Activated T-helper 2 cell treated with anti-CD3 and anti-CD28 coated beads, Interferon-gamma antibody, Interleukin-2, Interleukin-4, amounts not matched to agents 10 μg/mL and 5 μg/mL and 100 μg/mL, durations not matched to agents 14 hours and 24 hours and 36 hours (primary cell): ENCODE data around the gene C19orf47. TPM values are rescaled to one million over a fixed set of nuclear protein-coding genes. Genes with fewer than 3 reads are reported as not detected.
A peak's percentile ranks its signal among the peaks of the same experiment; 100 is the strongest.

ENCODE experiments used
- DNase-seq: peaks from one replicate; pipeline ENCODE4 v3.0.0; 2021; ENCODE audit warnings: low spot score
- H3K27ac Mint-ChIP-seq: one replicate; pipeline ENCODE4 v1.8.0; 2021; ENCODE audit warnings: mixed read lengths
- H3K27me3 Mint-ChIP-seq: one replicate; pipeline ENCODE4 v1.8.0; 2021; ENCODE audit warnings: low read depth, mixed read lengths
- H3K36me3 Mint-ChIP-seq: one replicate; pipeline ENCODE4 v1.8.0; 2021; ENCODE audit warnings: low read depth, mixed read lengths
- H3K4me1 Mint-ChIP-seq: one replicate; pipeline ENCODE4 v1.8.0; 2021; ENCODE audit warnings: low read depth, mixed read lengths
- H3K4me3 Mint-ChIP-seq: one replicate; pipeline ENCODE4 v1.8.0; 2021; ENCODE audit warnings: low read depth, mild to moderate bottlenecking, moderate library complexity, mixed read lengths
- H3K9me3 Mint-ChIP-seq: one replicate; pipeline ENCODE4 v1.8.0; 2021; ENCODE audit warnings: mixed read lengths
- intact Hi-C: fragments of 100-400 bp; cut with micrococcal nuclease; formaldehyde crosslinking; loops from one replicate; pipeline ENCODE4 v1.15.1; 2023
- total RNA-seq: library from RNA; stranded (reverse); gene quantifications from 2 replicates; pipeline ENCODE4 v1.2.3, GENCODE V29; 2022

The C19orf47 gene
- total RNA-seq, 1 donor from 2014 or later: 22.4 TPM

DNA sequence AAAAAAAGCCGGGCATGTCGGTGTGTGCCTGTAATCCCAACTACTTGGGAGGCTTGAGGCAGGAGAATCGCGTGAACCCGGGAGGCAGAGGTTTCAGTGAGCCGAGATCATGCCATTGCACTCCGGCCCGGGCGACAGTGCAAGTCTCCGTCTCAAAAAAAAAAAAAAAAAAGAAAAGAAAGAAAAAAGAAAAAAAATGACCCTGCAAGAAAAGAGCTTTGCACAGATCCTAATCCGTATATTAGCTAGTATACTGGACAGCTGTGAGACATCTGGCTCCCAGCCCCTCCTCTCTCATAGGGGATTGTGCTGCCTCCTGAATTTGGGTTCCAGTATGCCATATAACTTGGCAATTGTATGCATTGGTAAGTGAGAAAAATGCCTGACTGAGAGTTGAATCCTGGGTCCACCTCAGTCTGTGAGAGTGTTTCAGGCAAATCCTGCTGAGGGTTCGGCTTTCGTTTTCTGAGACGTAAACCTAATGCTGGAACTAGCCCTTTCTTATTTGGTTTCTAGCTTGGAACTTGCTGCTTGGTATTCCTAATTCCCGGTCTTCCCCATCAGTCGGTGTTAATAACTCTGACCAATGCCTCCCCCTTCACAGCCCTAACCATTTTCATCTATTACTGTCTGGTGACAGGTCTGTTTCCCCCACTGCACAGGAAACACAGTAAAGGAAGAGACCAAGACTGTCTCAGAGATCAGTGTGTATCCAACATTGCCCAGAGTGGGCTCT is 61.8 kb downstream of the C19orf47 start:
- peaks cover 24% of the 10 kb centered on the region for H3K4me1 Mint-ChIP-seq
- intact Hi-C loops: loop anchor here (10.0 kb wide), 2 partner anchors 318 to 518 kb away; partner anchors contain the start of gene LTBP4

DNA sequence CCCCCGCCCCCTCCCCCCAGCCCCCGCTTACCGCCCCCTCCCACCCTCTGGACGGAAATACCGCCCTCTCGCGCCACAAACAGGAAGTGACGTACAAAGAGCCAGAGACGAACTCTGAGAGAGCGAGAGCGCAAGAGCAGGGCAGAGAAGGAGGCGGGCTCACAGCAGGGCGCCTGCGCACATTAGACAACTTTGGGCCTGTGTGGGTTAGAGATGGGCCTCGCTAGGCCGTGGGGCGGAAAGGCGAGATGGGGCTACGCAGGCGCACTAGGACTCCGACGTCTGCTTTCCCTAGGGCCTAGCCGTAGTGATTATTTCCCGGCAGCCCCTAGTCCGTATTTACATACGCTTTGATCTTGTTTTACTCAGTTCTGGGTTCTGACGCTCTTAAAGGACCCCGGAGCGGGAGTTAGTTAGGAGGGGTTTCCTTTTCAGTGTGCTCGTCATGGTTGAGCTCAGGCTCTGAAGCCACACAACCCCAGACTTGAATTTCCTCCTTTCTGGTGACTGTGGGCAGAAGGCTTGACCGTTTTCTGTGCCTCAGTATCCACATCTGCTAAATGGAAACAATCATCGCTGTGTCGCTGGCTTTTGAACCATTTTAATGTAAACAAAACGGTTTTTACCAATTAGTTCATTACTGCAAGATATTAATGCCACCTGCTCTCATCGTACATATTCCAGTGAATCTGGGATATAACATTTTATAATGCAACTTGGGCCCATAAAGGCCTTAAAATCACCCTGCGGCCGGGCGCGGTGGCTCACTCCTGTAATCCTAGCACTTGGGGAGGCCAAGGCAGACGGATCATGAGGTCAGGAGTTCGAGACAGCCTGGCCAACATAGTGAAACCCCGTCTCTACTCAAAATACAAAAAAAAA is 62.6 kb downstream of the C19orf47 start:
- DNase-seq: peak; percentile 99
- H3K4me3 Mint-ChIP-seq: peak overlapping the region; percentile 85
- peaks cover 5% of the 10 kb centered on the region for H3K36me3 Mint-ChIP-seq
- no peaks in the 10 kb centered on the region for H3K27me3 Mint-ChIP-seq
- H3K4me1 Mint-ChIP-seq: peaks cover 28% of the 10 kb centered on the region
- peak overlapping the region; percentile 99 for H3K27ac Mint-ChIP-seq
- no peaks in the 10 kb centered on the region for H3K9me3 Mint-ChIP-seq
- intact Hi-C loops: loop anchor here (1.0 to 10.0 kb wide), 4 partner anchors 140 to 519 kb away; partner anchors contain the start of genes LTBP4 and SERTAD1

More for the DNA sequence above, 61.8 kb downstream of the C19orf47 start:
- no peaks in the 10 kb centered on the region for H3K27me3 Mint-ChIP-seq
- H3K36me3 Mint-ChIP-seq: peaks cover 5% of the 10 kb centered on the region
- H3K27ac Mint-ChIP-seq: peak overlapping the region; percentile 99
- peak overlapping the region; percentile 85 for H3K4me3 Mint-ChIP-seq
- no peak for DNase-seq
- no peaks in the 10 kb centered on the region for H3K9me3 Mint-ChIP-seq

DNA sequence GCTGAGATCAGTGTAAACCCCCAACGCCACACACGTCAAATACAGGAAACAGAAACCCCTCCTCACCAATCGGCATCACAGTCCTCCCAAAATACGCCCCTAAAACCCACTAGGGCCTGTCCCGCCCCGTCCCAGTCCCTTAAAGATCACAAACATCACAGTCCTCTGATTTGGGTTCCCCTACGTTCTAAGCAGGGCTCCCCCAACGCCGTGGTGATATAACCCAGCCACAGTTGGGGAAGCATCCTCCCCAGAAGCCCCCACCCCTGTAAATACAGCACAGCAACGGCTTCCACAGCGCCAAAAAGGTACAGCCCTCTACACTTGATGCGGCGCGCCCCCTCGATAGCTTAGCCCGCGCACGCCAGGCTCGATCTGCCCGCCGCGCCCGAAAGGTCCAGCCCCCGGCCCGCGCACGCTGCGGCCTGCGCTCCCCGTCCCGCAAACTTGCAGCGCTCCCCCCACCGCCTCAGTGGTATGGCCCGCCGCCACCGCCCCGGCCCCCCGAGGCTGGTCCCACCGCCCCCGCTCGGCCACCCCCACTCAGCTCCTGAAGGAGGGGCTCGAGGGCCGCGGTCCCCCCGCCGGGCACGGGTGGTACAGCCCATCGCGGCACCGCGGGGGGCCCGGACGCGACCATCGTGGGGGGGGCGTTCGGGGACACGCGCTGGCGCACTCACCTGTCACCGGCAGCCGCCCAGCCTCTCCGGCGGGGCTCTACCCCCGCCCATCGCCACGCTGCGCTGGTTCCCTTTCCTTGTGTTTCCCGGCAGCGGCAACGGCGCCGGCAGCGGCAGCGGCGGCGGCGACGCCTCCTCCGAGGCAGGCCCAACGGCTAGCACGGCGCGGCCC is 63.5 kb downstream of the C19orf47 start, which contains the start of gene AKT2:
Gene AKT2 (minus strand): TSS at position 845 of the 852 bp plus-strand sequence. CDS start 20,078 bp downstream, outside the sequence.
- H3K36me3 Mint-ChIP-seq: peaks cover 5% of the 10 kb centered on the region
- H3K4me1 Mint-ChIP-seq: peaks cover 36% of the 10 kb centered on the region
- no peaks in the 10 kb centered on the region for H3K27me3 Mint-ChIP-seq
- no peaks in the 10 kb centered on the region for H3K9me3 Mint-ChIP-seq
- intact Hi-C loops: loop anchor here (1.0 to 10.0 kb wide), 4 partner anchors 141 to 520 kb away; partner anchors contain the start of genes LTBP4 and SERTAD1
- peak; percentile 38 for DNase-seq
- peak within 1 kb of the TSS; percentile 99 for H3K27ac Mint-ChIP-seq
- H3K4me3 Mint-ChIP-seq: peak within 1 kb of the TSS; percentile 89

DNA sequence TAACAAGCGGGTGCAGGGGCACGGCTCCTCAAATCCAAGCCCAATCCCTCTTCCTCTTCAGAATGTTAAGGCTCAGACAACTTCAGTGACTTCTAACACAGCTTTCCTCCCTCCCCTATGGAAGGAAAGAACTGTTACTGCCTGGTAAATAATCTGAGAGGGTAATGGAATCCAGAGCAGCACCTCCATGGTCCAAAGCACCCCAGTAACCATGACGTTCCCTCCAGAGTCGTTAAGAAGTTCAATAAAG is 64.0 kb downstream of the C19orf47 start:
- H3K4me1 Mint-ChIP-seq: peaks cover 36% of the 10 kb centered on the region
- peak overlapping the region; percentile 89 for H3K4me3 Mint-ChIP-seq
- H3K27me3 Mint-ChIP-seq: no peaks in the 10 kb centered on the region
- peaks cover 5% of the 10 kb centered on the region for H3K36me3 Mint-ChIP-seq
- no peaks in the 10 kb centered on the region for H3K9me3 Mint-ChIP-seq
- intact Hi-C loops: loop anchor here (10.0 kb wide), 2 partner anchors 321 to 521 kb away; partner anchors contain the start of gene LTBP4
- H3K27ac Mint-ChIP-seq: peak overlapping the region; percentile 93
- DNase-seq: no peak

DNA sequence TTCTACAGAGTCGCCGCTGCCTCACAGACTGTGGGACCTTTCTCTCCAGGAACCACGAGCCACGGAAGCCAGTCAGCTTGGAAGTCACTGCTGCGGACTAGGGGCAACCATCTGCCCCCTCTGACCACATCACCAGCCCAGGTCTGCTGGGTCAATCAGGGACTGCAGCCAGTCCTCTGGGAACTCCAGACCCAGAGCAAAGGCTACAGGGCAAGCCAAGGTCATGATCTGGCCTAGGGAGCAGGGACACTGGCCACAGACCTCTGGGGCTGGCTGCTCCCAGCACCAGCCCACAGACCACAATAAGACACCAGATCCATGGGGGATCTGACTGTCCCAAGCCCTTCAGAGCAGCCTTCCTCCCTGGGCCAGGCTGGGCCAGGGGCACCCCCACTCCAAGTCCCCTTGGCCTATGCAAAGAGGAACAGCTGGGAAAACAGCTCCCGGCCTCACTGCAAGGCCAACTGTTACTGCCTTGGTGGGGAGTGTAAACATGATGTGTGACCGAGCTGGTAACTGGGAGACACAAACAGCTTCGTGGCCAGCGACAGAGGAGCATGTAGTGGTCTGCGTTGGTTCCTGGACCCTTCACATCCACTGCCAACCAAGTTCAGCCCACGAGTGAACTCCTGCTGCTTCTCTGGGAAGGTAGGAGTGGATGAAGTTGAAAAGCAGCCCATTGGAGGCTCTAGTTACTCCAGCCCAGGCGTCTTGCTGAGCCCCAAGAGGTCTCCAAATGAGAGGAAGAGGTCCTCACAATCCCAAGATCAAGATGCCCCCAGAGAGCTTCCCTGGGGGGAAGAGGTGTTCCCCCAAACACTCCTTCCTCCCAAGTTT is 64.6 kb downstream of the C19orf47 start:
- Mint-ChIP-seq H3K36me3 (peaks cover 5% of the 10 kb centered on the region), H3K27ac (peak overlapping the region; percentile 93), H3K4me1 (peaks cover 36% of the 10 kb centered on the region), H3K27me3 (no peaks in the 10 kb centered on the region), H3K4me3 (peak overlapping the region; percentile 89), H3K9me3 (no peaks in the 10 kb centered on the region)
- no peak for DNase-seq
- intact Hi-C loops: loop anchor here (10.0 kb wide), 2 partner anchors 321 to 521 kb away; partner anchors contain the start of gene LTBP4

DNA sequence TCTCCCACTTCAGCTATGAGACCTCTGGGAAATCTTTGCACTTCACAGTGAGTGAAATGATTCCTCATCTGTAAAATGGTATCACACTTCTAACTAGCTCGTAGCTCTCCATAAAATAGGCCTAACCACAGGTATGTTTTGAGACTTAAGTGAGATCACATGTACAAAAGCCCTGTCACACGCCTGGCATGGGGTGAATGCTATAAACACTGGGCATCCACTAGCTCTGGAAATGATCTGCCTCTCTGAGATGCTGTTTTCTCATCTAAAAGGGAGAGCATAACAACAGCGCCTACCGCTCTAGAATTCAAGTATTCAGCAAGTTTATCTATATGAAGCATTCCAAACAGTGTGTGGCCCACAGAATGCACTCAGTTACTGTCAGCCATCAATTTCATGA is 65.3 kb downstream of the C19orf47 start:
- Mint-ChIP-seq H3K27ac (peak overlapping the region; percentile 23), H3K4me3 (peak overlapping the region; percentile 89), H3K27me3 (no peaks in the 10 kb centered on the region), H3K4me1 (peaks cover 36% of the 10 kb centered on the region), H3K9me3 (no peaks in the 10 kb centered on the region), H3K36me3 (peaks cover 5% of the 10 kb centered on the region)
- DNase-seq: no peak
- intact Hi-C loops: loop anchor here (10.0 kb wide), 2 partner anchors 322 to 522 kb away; partner anchors contain the start of gene LTBP4

DNA sequence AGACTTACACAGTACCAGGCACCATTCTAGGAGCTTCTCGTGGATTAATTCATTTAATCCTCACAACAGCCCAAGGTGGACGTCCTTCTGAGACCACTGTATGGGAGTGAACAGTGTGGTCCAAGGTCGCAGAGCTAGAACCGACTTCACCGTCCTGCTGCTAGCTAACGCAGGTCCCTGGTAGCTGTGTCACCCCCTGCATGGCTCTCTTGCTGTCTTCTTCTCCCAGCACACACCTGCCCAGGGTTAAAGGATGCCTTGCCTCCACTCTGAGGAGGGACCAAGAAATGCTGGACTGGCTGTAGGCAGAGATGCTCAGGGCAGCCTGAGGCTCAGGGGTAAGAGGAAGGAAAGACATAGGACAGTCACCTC is 66.0 kb downstream of the C19orf47 start:
- Mint-ChIP-seq H3K4me1 (peaks cover 39% of the 10 kb centered on the region), H3K9me3 (no peaks in the 10 kb centered on the region), H3K27ac (no peak overlapping the region), H3K4me3 (no peak overlapping the region), H3K27me3 (no peaks in the 10 kb centered on the region), H3K36me3 (peaks cover 5% of the 10 kb centered on the region)
- DNase-seq: no peak
- intact Hi-C loops: loop anchor here (10.0 kb wide), 2 partner anchors 323 to 523 kb away; partner anchors contain the start of gene LTBP4

DNA sequence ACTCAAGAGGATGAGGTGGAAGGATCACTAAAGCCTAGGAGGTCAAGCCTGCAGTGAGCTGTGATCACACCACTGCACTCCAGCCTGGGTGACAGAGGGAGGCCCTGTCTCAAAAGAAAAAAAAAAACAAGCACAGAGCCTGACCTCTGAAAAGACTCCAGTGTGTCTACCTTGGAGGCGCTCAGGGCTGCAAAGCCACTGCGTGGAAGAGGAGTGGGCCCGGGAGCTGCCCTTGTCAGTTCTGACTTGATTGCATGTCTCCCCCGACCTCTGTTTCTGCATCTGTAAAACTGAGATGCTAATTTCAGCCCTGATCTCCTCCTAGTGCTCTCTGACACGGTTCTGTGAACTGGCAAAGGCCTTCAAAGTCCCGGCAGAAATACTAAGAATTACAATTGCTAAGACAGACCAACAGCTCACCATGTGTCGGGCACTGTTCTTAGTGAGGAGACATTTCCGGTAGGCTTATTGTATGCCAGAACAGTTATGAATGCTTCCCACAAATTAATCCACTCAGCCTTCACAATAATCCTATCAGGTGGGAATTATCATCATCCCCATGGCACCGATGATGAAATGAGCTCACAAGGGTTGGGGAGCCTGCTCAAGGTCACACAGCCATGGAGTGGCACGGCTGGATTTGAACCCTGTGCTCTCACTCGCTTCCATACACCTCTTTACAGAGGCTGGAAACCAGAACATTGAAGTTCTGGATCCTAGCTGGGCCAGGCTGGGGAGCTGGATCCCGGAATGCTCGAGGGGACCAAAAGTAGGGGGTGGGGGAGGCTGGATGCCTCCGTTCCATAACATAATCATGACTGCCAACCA is 66.6 kb downstream of the C19orf47 start:
- Mint-ChIP-seq H3K27ac (no peak overlapping the region), H3K27me3 (no peaks in the 10 kb centered on the region), H3K36me3 (peaks cover 5% of the 10 kb centered on the region), H3K4me3 (no peak overlapping the region), H3K9me3 (no peaks in the 10 kb centered on the region), H3K4me1 (peaks cover 36% of the 10 kb centered on the region)
- no peak for DNase-seq
- intact Hi-C loops: loop anchor here (10.0 kb wide), 2 partner anchors 323 to 523 kb away; partner anchors contain the start of gene LTBP4

DNA sequence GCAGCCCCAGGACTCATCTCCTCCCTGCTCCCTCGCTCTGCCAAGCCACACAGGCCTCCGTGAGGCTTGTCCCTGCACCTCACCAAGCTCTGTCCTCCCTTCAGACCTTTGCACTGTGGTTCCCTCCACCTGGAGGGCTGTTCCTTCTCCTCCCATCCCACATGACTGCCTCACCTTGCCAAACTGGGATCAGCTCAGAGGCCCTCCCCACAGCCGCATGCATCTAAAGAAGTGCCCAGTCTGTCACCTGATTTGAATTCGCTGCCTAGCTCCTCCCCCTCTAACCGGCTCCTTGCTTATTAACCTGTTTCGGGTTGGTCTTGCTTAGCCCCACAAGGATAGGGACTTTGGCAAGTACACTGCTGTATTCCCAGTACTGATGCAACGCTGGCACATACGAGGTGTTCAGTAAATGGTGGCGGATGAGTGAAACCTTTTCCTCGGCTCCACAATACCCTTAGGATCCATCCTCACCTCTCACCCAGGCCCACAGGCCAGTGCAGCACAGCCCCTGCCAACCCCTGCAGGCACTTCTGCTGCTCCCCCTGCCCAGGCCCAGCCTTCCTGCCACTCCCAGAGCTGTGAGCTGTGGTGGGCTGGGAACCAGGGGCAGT is 67.5 kb downstream of the C19orf47 start:
- no peak for DNase-seq
- peaks cover 34% of the 10 kb centered on the region for H3K4me1 Mint-ChIP-seq
- intact Hi-C loops: loop anchor here (10.0 kb wide), 2 partner anchors 324 to 524 kb away; partner anchors contain the start of gene LTBP4
- no peaks in the 10 kb centered on the region for H3K9me3 Mint-ChIP-seq
- H3K27ac Mint-ChIP-seq: no peak overlapping the region
- H3K36me3 Mint-ChIP-seq: peaks cover 5% of the 10 kb centered on the region
- no peak overlapping the region for H3K4me3 Mint-ChIP-seq
- no peaks in the 10 kb centered on the region for H3K27me3 Mint-ChIP-seq

DNA sequence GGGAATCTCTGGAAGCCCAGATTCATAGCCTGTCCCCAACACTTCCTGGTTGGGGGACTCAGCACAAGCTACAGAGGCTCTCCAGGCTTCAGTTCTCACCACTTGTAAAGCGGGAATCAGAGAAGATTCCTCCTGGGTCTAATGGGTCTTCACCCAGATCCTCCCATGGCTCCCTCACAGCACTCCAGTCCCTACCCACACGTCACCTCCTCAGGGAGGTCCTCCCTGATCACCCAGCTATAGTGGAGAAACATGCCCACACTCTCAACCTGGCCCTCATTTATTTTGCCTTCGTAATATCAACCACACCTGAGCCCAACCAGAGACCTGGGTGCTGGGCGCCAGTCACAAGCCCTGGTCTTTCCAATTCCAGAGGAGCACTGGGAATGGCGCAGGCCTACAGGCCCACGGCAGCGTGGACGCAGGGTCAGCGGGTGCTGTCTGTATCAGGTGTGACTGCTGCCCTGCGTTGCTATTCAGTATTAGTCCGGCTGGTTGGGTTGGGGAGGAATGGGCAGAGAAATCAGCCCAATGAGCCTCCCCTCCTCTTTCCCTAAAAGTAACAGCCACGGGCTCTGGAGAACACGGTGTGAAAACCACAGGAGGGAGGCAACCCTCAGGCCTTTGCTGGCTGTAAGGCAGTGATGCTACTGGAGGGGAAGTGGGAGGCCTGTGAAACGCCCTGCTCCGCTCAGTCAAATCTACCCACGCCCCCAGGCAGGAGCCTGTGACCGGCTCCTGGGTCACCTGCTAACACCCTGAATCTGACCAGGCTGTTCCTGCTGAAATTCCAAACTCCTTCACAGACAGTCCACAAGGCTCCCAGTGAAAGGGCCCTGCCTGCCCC is 68.2 kb downstream of the C19orf47 start:
- Mint-ChIP-seq H3K27ac (no peak overlapping the region), H3K27me3 (no peaks in the 10 kb centered on the region), H3K4me1 (peaks cover 36% of the 10 kb centered on the region), H3K9me3 (no peaks in the 10 kb centered on the region), H3K4me3 (no peak overlapping the region), H3K36me3 (peaks cover 5% of the 10 kb centered on the region)
- no peak for DNase-seq
- intact Hi-C loops: loop anchor here (10.0 kb wide), 2 partner anchors 325 to 525 kb away; partner anchors contain the start of gene LTBP4
